GM21367 (cell line): ENCODE data around the gene UNC50.
"Not testable (repeated sequence)": the region's sequence is repeated elsewhere in the genome, so short reads cannot be mapped to it uniquely, and the experiment has no call there.

ENCODE experiments used
- ATAC-seq: cut with Tn5 transposase; IDR thresholded peaks from one replicate; pipeline ENCODE4 v1.9.1; 2021; ENCODE audit not compliant: unreplicated experiment

UNC50 gene

GRCh38 chr2:98576666-98577312 lies 31.6 kb upstream of the UNC50 start:
- no peak for ATAC-seq

- no peak for ATAC-seq
Observed at GRCh38 chr2:98577313-98577712, 31.1 kb upstream of the UNC50 start.

- no peak for ATAC-seq
Observed at GRCh38 chr2:98578231-98578630, 30.2 kb upstream of the UNC50 start.

- ATAC-seq = no peak
Observed at GRCh38 chr2:98579926-98580325, 28.5 kb upstream of the UNC50 start.

GRCh38 chr2:98580656-98581284 lies 27.6 kb upstream of the UNC50 start:
- no peak for ATAC-seq

GRCh38 chr2:98582523-98582922 lies 25.9 kb upstream of the UNC50 start:
- no peak for ATAC-seq

- ATAC-seq = no peak
Observed at GRCh38 chr2:98583276-98583675, 25.1 kb upstream of the UNC50 start.

- no peak for ATAC-seq
Observed at GRCh38 chr2:98583816-98584618, 24.4 kb upstream of the UNC50 start.

- no peak for ATAC-seq
Observed at GRCh38 chr2:98585386-98585785, 23.0 kb upstream of the UNC50 start.

GRCh38 chr2:98586551-98587140 lies 21.7 kb upstream of the UNC50 start:
- ATAC-seq = no peak

- ATAC-seq = no peak
Observed at GRCh38 chr2:98588880-98589431, 19.4 kb upstream of the UNC50 start.

GRCh38 chr2:98589489-98589888 lies 18.9 kb upstream of the UNC50 start:
- ATAC-seq = no peak

GRCh38 chr2:98592565-98592964 lies 15.8 kb upstream of the UNC50 start:
- no peak for ATAC-seq

- ATAC-seq = not testable (repeated sequence)
Observed at GRCh38 chr2:98594665-98595064, 13.7 kb upstream of the UNC50 start.

GRCh38 chr2:98598781-98599428 lies 9.5 kb upstream of the UNC50 start:
- ATAC-seq = no peak

- ATAC-seq = no peak
Observed at GRCh38 chr2:98601532-98602132, 6.8 kb upstream of the UNC50 start.

- ATAC-seq = no peak
Observed at GRCh38 chr2:98604547-98604946, 3.8 kb upstream of the UNC50 start.

- no peak for ATAC-seq
Observed at GRCh38 chr2:98605076-98605475, 3.3 kb upstream of the UNC50 start.

GRCh38 chr2:98606431-98606830 lies 2.0 kb upstream of the UNC50 start:
- no peak for ATAC-seq

GRCh38 chr2:98607104-98607503 lies 1.3 kb upstream of the UNC50 start:
- no peak for ATAC-seq

- no peak for ATAC-seq
Observed at GRCh38 chr2:98607741-98608115, 661 bp upstream of the UNC50 start.
